ENCODE data around the gene SAMD4A.

GRCh38 chr14:54746019-54746418 is 179.1 kb downstream of the SAMD4A start:
- TF ChIP-seq EP300 (IDR thresholded peaks at IDR 0.05) (peak in 1 of 2 donors; percentile 40), CTCF (IDR thresholded peaks at IDR 0.05) (no peak)

Measured in tibial nerve (tissue), 4 donors.